ENCODE measurements around the gene TMEM120A. TPM values are rescaled to one million over a fixed set of nuclear protein-coding genes. Genes with fewer than 3 reads are reported as not detected.
A peak's percentile ranks its signal among the peaks of the same experiment; 100 is the strongest.
"Not testable (repeated sequence)": the region's sequence is repeated elsewhere in the genome, so short reads cannot be mapped to it uniquely, and the experiment has no call there.

TMEM120A gene
- total RNA-seq, 1 donor from 2014 or later = 33.4 TPM

GRCh38 chr7:76009672-76010600, 15.5 kb upstream of the TMEM120A start:
- peaks cover 4% of the 10 kb centered on the region for H3K36me3 Mint-ChIP-seq (ENCODE audit: low read depth)
- DNase-seq (ENCODE audit: low read depth, low spot score) = no peak
- H3K27me3 Mint-ChIP-seq (ENCODE audit: low read depth) = no peaks in the 10 kb centered on the region
- H3K27ac Mint-ChIP-seq (ENCODE audit: unreplicated experiment) = peak overlapping the region; percentile 31
- TF ChIP-seq CTCF (conservative IDR thresholded peaks at IDR 0.05) = no peak
- H3K4me3 Mint-ChIP-seq = no peak overlapping the region
- no peaks in the 10 kb centered on the region for H3K9me3 Mint-ChIP-seq
- H3K4me1 Mint-ChIP-seq = no peaks in the 10 kb centered on the region

GRCh38 chr7:76008156-76008687, 13.8 kb upstream of the TMEM120A start:
- no peaks in the 10 kb centered on the region for H3K9me3 Mint-ChIP-seq
- peak overlapping the region; percentile 43 for H3K27ac Mint-ChIP-seq (ENCODE audit: unreplicated experiment)
- no peaks in the 10 kb centered on the region for H3K4me1 Mint-ChIP-seq
- DNase-seq (ENCODE audit: low read depth, low spot score) = no peak
- no peak overlapping the region for H3K4me3 Mint-ChIP-seq
- TF ChIP-seq CTCF (conservative IDR thresholded peaks at IDR 0.05) = no peak
- no peaks in the 10 kb centered on the region for H3K36me3 Mint-ChIP-seq (ENCODE audit: low read depth)
- no peaks in the 10 kb centered on the region for H3K27me3 Mint-ChIP-seq (ENCODE audit: low read depth)

GRCh38 chr7:76005004-76005403, 10.6 kb upstream of the TMEM120A start:
- H3K9me3 Mint-ChIP-seq; H3K36me3 Mint-ChIP-seq (ENCODE audit: low read depth); H3K4me1 Mint-ChIP-seq; H3K4me3 Mint-ChIP-seq; DNase-seq (ENCODE audit: low read depth, low spot score); H3K27ac Mint-ChIP-seq (ENCODE audit: unreplicated experiment); H3K27me3 Mint-ChIP-seq (ENCODE audit: low read depth): not testable (repeated sequence)

- Mint-ChIP-seq H3K36me3 (ENCODE audit: low read depth) (peaks cover 6% of the 10 kb centered on the region), H3K27me3 (ENCODE audit: low read depth) (no peaks in the 10 kb centered on the region), H3K9me3 (no peaks in the 10 kb centered on the region), H3K4me3 (no peak overlapping the region), H3K27ac (ENCODE audit: unreplicated experiment) (no peak overlapping the region), H3K4me1 (no peaks in the 10 kb centered on the region)
- no peak for TF ChIP-seq CTCF (conservative IDR thresholded peaks at IDR 0.05)
- no peak for DNase-seq (ENCODE audit: low read depth, low spot score)
These were observed 9.0 kb upstream of the TMEM120A start for GRCh38 chr7:76003351-76003750.

- Mint-ChIP-seq H3K27ac (ENCODE audit: unreplicated experiment) (no peak overlapping the region), H3K36me3 (ENCODE audit: low read depth) (peaks cover 7% of the 10 kb centered on the region), H3K4me1 (no peaks in the 10 kb centered on the region), H3K27me3 (ENCODE audit: low read depth) (no peaks in the 10 kb centered on the region), H3K9me3 (no peaks in the 10 kb centered on the region), H3K4me3 (no peak overlapping the region)
- DNase-seq (ENCODE audit: low read depth, low spot score) = no peak
- no peak for TF ChIP-seq CTCF (conservative IDR thresholded peaks at IDR 0.05)
These were observed 8.4 kb upstream of the TMEM120A start for GRCh38 chr7:76002822-76003221.

- no peak overlapping the region for H3K27ac Mint-ChIP-seq (ENCODE audit: unreplicated experiment)
- H3K36me3 Mint-ChIP-seq (ENCODE audit: low read depth) = peaks cover 11% of the 10 kb centered on the region
- no peaks in the 10 kb centered on the region for H3K9me3 Mint-ChIP-seq
- no peak for DNase-seq (ENCODE audit: low read depth, low spot score)
- no peak overlapping the region for H3K4me3 Mint-ChIP-seq
- H3K4me1 Mint-ChIP-seq = no peaks in the 10 kb centered on the region
- no peaks in the 10 kb centered on the region for H3K27me3 Mint-ChIP-seq (ENCODE audit: low read depth)
- no peak for TF ChIP-seq CTCF (conservative IDR thresholded peaks at IDR 0.05)
These were observed 7.7 kb upstream of the TMEM120A start for GRCh38 chr7:76002139-76002538.
